HL-60 (cell line): ENCODE results near the gene GRIN2C.

ENCODE experiments used
- DNase-seq, 2 experiments: peaks; one replicate each; pipeline ENCODE4 v3.0.0-alpha.2; 2010 to 2020; ENCODE audit warnings: low read depth in 1 of 2, low spot score in 1 of 2
- H3K27ac ChIP-seq: fragments of 250-450 bp; sonication (Bioruptor Pico); replicated peaks from 2 replicates; pipeline ENCODE4 v1.5.1; 2020; ENCODE audit warnings: mild to moderate bottlenecking, moderate library complexity
- H3K27me3 ChIP-seq: fragments of 250-450 bp; sonication (Bioruptor Pico); 2 replicates; pipeline ENCODE4 v1.5.1; 2021; ENCODE audit warnings: mild to moderate bottlenecking, moderate library complexity; ENCODE audit not compliant: insufficient read depth, poor library complexity, severe bottlenecking
- H3K4me3 ChIP-seq: replicated peaks from 2 replicates; pipeline ENCODE4 v1.5.1; 2011; ENCODE audit warnings: mild to moderate bottlenecking, control low read depth, low read length; ENCODE audit not compliant: insufficient read depth
- CTCF ChIP-seq: IDR thresholded peaks from one replicate; pipeline ENCODE4 v1.5.1; 2011; ENCODE audit warnings: low read length, control low read depth, inconsistent platforms; ENCODE audit not compliant: insufficient read depth
- GABPA ChIP-seq: IDR thresholded peaks from 2 replicates; pipeline ENCODE4 v1.6.1; 2012; ENCODE audit warnings: low read depth
- POLR2AphosphoS5 ChIP-seq: IDR thresholded peaks from 2 replicates; pipeline ENCODE4 v1.6.1; 2012; ENCODE audit warnings: low read depth
- REST ChIP-seq: IDR thresholded peaks from 2 replicates; pipeline ENCODE4 v1.6.1; 2012; ENCODE audit warnings: low read depth; ENCODE audit not compliant: insufficient replicate concordance
- SPI1 ChIP-seq: IDR thresholded peaks from 2 replicates; pipeline ENCODE4 v1.6.1; 2012; ENCODE audit warnings: low read depth, mild to moderate bottlenecking, borderline replicate concordance

Gene GRIN2C

GRCh38 chr17:74816905-74817620, 42.6 kb downstream of the GRIN2C start:
- Histone ChIP-seq H3K27ac (no peak overlapping the region), H3K27me3 (no peaks in the 10 kb centered on the region), H3K4me3 (no peak overlapping the region)
- DNase-seq = no peak
- TF ChIP-seq CTCF (no peak), SPI1 (no peak), REST (no peak), POLR2AphosphoS5 (no peak), GABPA (no peak)

- no peak for TF ChIP-seq CTCF
- TF ChIP-seq REST = no peak
- TF ChIP-seq GABPA = no peak
- TF ChIP-seq POLR2AphosphoS5 = no peak
- TF ChIP-seq SPI1 = no peak
- Histone ChIP-seq H3K4me3 (no peak overlapping the region), H3K27ac (no peak overlapping the region), H3K27me3 (no peaks in the 10 kb centered on the region)
- DNase-seq = no peak
Observed at GRCh38 chr17:74815550-74816370, 43.9 kb downstream of the GRIN2C start.

GRCh38 chr17:74815067-74815466, 44.6 kb downstream of the GRIN2C start:
- no peak overlapping the region for H3K27ac ChIP-seq
- no peak for DNase-seq
- TF ChIP-seq REST = no peak
- TF ChIP-seq CTCF = no peak
- no peak for TF ChIP-seq GABPA
- TF ChIP-seq SPI1 = no peak
- no peak for TF ChIP-seq POLR2AphosphoS5
- no peak overlapping the region for H3K4me3 ChIP-seq
- no peaks in the 10 kb centered on the region for H3K27me3 ChIP-seq
